HCT116 (cell line): ENCODE measurements around the gene ANGPT4. TPM values are rescaled to one million over a fixed set of nuclear protein-coding genes. Genes with fewer than 3 reads are reported as not detected.

Experiments
- ATAC-seq: fragments of 200-7000 bp; cut with Tn5 transposase; 2 replicates; pipeline ENCODE4 v1.9.1; 2020; ENCODE audit warnings: mild to moderate bottlenecking, moderate library complexity
- BruUV-seq: library from RNA; stranded (reverse); fragments of 400-500 nt; replicated peaks from 2 replicates; lab custom pipeline; 2021; lab: Mats Ljungman, UMichigan
- CTCF ChIA-PET: fragments of 300-600 bp; sonication (Branson Sonifier 250); formaldehyde crosslinking; loops from one replicate; lab custom pipeline; 2021; ENCODE audit warnings: antibody characterized with exemption; lab: Charles Lee
- POLR2A ChIA-PET: fragments of 300-600, 350-600 bp; sonication (Branson Sonifier 250); formaldehyde crosslinking; loops from one replicate; lab custom pipeline; 2021; ENCODE audit warnings: antibody characterized with exemption; lab: Charles Lee
- RAD21 ChIA-PET, 2 experiments: fragments of 300-600 bp; sonication (Branson Sonifier 250); formaldehyde crosslinking; loops; one replicate each; lab custom pipeline; 2023; ENCODE audit warnings: low total read pairs in 2 of 2; ENCODE audit not compliant: uncharacterized antibody in 2 of 2, unreplicated experiment in 2 of 2, low non-redundant PET in 1 of 2; lab: Charles Lee
- DNase-seq: peaks from one replicate; pipeline ENCODE4 v3.0.0-alpha.2; 2010; ENCODE audit warnings: low read depth, low spot score
- H2AFZ ChIP-seq: fragments of 200-600 bp; shearing (Covaris generic), sonication (generic); 2 replicates; pipeline ENCODE4 v1.6.1; 2017; ENCODE audit warnings: low read depth, mixed run types, mixed read lengths, antibody characterized with exemption, low read length; ENCODE audit not compliant: poor library complexity, severe bottlenecking
- H3K27ac ChIP-seq: 2 replicates; pipeline ENCODE4 v1.5.1; 2012; ENCODE audit warnings: low read depth, low read length
- H3K27me3 ChIP-seq: fragments of 200-600 bp; sonication (generic); 2 replicates; pipeline ENCODE4 v1.6.1; 2016; ENCODE audit warnings: mixed run types, low read length, mixed read lengths; ENCODE audit not compliant: insufficient read depth
- H3K36me3 ChIP-seq, 2 experiments: fragments of 200-500 bp in 1 of 2; fragments of 200-600 bp in 1 of 2; sonication (Bioruptor generic) in 1 of 2; sonication (generic) in 1 of 2; 2 replicates each; pipeline versions ENCODE4 v1.5.1 to v1.6.1; 2014 to 2016; ENCODE audit warnings: low read length in 2 of 2, inconsistent platforms in 1 of 2, mixed read lengths in 1 of 2, mixed run types in 1 of 2; ENCODE audit not compliant: insufficient read depth in 2 of 2, control insufficient read depth in 1 of 2
- H3K4me1 ChIP-seq, 2 experiments: fragments of 200-600 bp in 1 of 2; sonication (generic) in 1 of 2; 2 replicates each; pipeline versions ENCODE4 v1.5.1 to v1.6.1; 2012 to 2017; ENCODE audit warnings: low read length in 2 of 2, inconsistent platforms in 1 of 2, mild to moderate bottlenecking in 1 of 2, mixed read lengths in 1 of 2, mixed run types in 1 of 2, moderate library complexity in 1 of 2; ENCODE audit not compliant: insufficient read depth in 2 of 2, control insufficient read depth in 1 of 2
- H3K4me2 ChIP-seq: fragments of 200-600 bp; sonication (generic); 2 replicates; pipeline ENCODE4 v1.6.1; 2017; ENCODE audit warnings: mixed run types, low read length, mixed read lengths
- H3K4me3 ChIP-seq, 2 experiments: fragments of 200-600 bp in 1 of 2; sonication (generic) in 1 of 2; replicated peaks in 1 of 2; 2 replicates each; pipeline ENCODE4 v1.5.1; 2011 to 2016; ENCODE audit warnings: low read length in 2 of 2, control low read depth in 1 of 2, low read depth in 1 of 2, mild to moderate bottlenecking in 1 of 2, mixed read lengths in 1 of 2, mixed run types in 1 of 2
- H3K79me2 ChIP-seq: fragments of 200-600 bp; sonication (generic); 2 replicates; pipeline ENCODE4 v1.6.1; 2017; ENCODE audit warnings: mild to moderate bottlenecking, mixed run types, low read length, moderate library complexity, mixed read lengths; ENCODE audit not compliant: insufficient read depth
- H3K9ac ChIP-seq: fragments of 200-600 bp; sonication (generic); 2 replicates; pipeline ENCODE4 v1.6.1; 2016; ENCODE audit warnings: low read length, mixed read lengths
- H3K9me2 ChIP-seq: fragments of 200-600 bp; sonication (generic), shearing (Covaris generic); 2 replicates; pipeline ENCODE4 v1.6.1; 2017; ENCODE audit warnings: mixed run types, mild to moderate bottlenecking, moderate library complexity; ENCODE audit not compliant: insufficient read depth
- H3K9me3 ChIP-seq, 2 experiments: fragments of 200-500 bp in 1 of 2; fragments of 200-600 bp in 1 of 2; sonication (Bioruptor generic) in 1 of 2; sonication (generic) in 1 of 2; 2 replicates each; pipeline ENCODE4 v1.6.1; 2014 to 2017; ENCODE audit warnings: low read length in 2 of 2, mixed read lengths in 2 of 2, inconsistent platforms in 1 of 2, low read depth in 1 of 2, mild to moderate bottlenecking in 1 of 2, mixed run types in 1 of 2, moderate library complexity in 1 of 2; ENCODE audit not compliant: control insufficient read depth in 1 of 2, insufficient read depth in 1 of 2
- H4K20me1 ChIP-seq: fragments of 200-600 bp; sonication (generic), shearing (Covaris generic); 2 replicates; pipeline ENCODE4 v1.6.1; 2017; ENCODE audit warnings: mixed run types, mild to moderate bottlenecking, moderate library complexity; ENCODE audit not compliant: insufficient read depth
- ATF3 ChIP-seq: IDR thresholded peaks from 2 replicates; pipeline ENCODE4 v1.6.1; 2012
- EGR1 ChIP-seq: IDR thresholded peaks from 2 replicates; pipeline ENCODE4 v1.6.1; 2012; ENCODE audit warnings: low read depth
- ELF1 ChIP-seq: IDR thresholded peaks from 2 replicates; pipeline ENCODE4 v1.6.1; 2012; ENCODE audit warnings: low read depth, borderline replicate concordance
- EZH2 ChIP-seq: fragments of 200-600 bp; sonication (generic); IDR thresholded peaks from 2 replicates; pipeline ENCODE4 v1.6.1; 2017; ENCODE audit warnings: antibody characterized with exemption, mixed run types
- FOSL1 ChIP-seq: IDR thresholded peaks from 2 replicates; pipeline ENCODE4 v1.6.1; 2012; ENCODE audit warnings: low read depth
- JUND ChIP-seq: IDR thresholded peaks from 2 replicates; pipeline ENCODE4 v1.6.1; 2012
- POLR2AphosphoS5 ChIP-seq: IDR thresholded peaks from 2 replicates; pipeline ENCODE4 v1.6.1; 2011; ENCODE audit warnings: mild to moderate bottlenecking, low read depth, low read length, moderate library complexity
- SIN3A ChIP-seq: IDR thresholded peaks from 2 replicates; pipeline ENCODE4 v1.6.1; 2012; ENCODE audit warnings: low read depth
- SP1 ChIP-seq: IDR thresholded peaks from 2 replicates; pipeline ENCODE4 v1.6.1; 2012; ENCODE audit warnings: low read depth
- SRF ChIP-seq: IDR thresholded peaks from 2 replicates; pipeline ENCODE4 v1.6.1; 2012; ENCODE audit warnings: low read depth
- ZFX ChIP-seq: fragments of 450-650 bp; IDR thresholded peaks from 2 replicates; pipeline ENCODE4 v1.6.1; 2017
- ZNF274 ChIP-seq: fragments of 200-500 bp; sonication (Bioruptor generic); IDR thresholded peaks from 2 replicates; pipeline ENCODE4 v1.6.1; 2014; ENCODE audit warnings: mild to moderate bottlenecking, low read depth, low read length, inconsistent platforms
- intact Hi-C: fragments of 100-400 bp; cut with micrococcal nuclease; formaldehyde crosslinking; loops from 2 replicates; pipeline ENCODE4 v1.10.0; 2022
- total RNA-seq: library from RNA; stranded (reverse); gene quantifications from one replicate; pipeline ENCODE4 v1.2.1, GENCODE V29; 2021; ENCODE audit not compliant: unreplicated experiment
- TF ChIP-seq, protein P1 (sequence below): IDR thresholded peaks from 2 replicates; pipeline ENCODE4 v1.6.1; 2012; ENCODE audit warnings: low read depth
- TF ChIP-seq, protein P2 (sequence below), 3 experiments: fragments of 200-600 bp in 1 of 3; sonication (generic) in 1 of 3; IDR thresholded peaks in 2 of 3; conservative IDR thresholded peaks in 1 of 3; 2 replicates each; pipeline ENCODE4 v1.5.1; 2012 to 2017; ENCODE audit warnings: low read depth in 2 of 3, low read length in 2 of 3, antibody characterized with exemption in 1 of 3, borderline replicate concordance in 1 of 3, control low read depth in 1 of 3, mild to moderate bottlenecking in 1 of 3, mixed read lengths in 1 of 3, mixed run types in 1 of 3, moderate library complexity in 1 of 3; ENCODE audit not compliant: insufficient read depth in 1 of 3

ANGPT4 gene
- total RNA-seq, 1 experiment from 2014 or later = not detected

- ChIA-PET POLR2A (no interaction called here), RAD21 (interaction anchor here in 1 of 2 experiments (1.0 kb wide), 1 partner anchor 37 kb away, joined by 5 read pairs; no protein-coding TSS in a partner anchor), CTCF (interaction anchor here (1.1 kb wide), 1 partner anchor 37 kb away, joined by 6 read pairs; no protein-coding TSS in a partner anchor)
- TF ChIP-seq, protein P1, sequence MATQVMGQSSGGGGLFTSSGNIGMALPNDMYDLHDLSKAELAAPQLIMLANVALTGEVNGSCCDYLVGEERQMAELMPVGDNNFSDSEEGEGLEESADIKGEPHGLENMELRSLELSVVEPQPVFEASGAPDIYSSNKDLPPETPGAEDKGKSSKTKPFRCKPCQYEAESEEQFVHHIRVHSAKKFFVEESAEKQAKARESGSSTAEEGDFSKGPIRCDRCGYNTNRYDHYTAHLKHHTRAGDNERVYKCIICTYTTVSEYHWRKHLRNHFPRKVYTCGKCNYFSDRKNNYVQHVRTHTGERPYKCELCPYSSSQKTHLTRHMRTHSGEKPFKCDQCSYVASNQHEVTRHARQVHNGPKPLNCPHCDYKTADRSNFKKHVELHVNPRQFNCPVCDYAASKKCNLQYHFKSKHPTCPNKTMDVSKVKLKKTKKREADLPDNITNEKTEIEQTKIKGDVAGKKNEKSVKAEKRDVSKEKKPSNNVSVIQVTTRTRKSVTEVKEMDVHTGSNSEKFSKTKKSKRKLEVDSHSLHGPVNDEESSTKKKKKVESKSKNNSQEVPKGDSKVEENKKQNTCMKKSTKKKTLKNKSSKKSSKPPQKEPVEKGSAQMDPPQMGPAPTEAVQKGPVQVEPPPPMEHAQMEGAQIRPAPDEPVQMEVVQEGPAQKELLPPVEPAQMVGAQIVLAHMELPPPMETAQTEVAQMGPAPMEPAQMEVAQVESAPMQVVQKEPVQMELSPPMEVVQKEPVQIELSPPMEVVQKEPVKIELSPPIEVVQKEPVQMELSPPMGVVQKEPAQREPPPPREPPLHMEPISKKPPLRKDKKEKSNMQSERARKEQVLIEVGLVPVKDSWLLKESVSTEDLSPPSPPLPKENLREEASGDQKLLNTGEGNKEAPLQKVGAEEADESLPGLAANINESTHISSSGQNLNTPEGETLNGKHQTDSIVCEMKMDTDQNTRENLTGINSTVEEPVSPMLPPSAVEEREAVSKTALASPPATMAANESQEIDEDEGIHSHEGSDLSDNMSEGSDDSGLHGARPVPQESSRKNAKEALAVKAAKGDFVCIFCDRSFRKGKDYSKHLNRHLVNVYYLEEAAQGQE = no peak
- TF ChIP-seq SP1 (no peak), SIN3A (no peak), EZH2 (no peak), JUND (no peak), POLR2AphosphoS5 (no peak), SRF (no peak), ELF1 (no peak), ATF3 (no peak), FOSL1 (no peak), EGR1 (no peak), ZFX (no peak), ZNF274 (no peak)
- TF ChIP-seq, protein P2, sequence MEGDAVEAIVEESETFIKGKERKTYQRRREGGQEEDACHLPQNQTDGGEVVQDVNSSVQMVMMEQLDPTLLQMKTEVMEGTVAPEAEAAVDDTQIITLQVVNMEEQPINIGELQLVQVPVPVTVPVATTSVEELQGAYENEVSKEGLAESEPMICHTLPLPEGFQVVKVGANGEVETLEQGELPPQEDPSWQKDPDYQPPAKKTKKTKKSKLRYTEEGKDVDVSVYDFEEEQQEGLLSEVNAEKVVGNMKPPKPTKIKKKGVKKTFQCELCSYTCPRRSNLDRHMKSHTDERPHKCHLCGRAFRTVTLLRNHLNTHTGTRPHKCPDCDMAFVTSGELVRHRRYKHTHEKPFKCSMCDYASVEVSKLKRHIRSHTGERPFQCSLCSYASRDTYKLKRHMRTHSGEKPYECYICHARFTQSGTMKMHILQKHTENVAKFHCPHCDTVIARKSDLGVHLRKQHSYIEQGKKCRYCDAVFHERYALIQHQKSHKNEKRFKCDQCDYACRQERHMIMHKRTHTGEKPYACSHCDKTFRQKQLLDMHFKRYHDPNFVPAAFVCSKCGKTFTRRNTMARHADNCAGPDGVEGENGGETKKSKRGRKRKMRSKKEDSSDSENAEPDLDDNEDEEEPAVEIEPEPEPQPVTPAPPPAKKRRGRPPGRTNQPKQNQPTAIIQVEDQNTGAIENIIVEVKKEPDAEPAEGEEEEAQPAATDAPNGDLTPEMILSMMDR (IDR thresholded peaks at IDR 0.05 in 2 of 3, conservative IDR thresholded peaks at IDR 0.05 in 1 of 3; ENCODE audit: borderline replicate concordance in 1 of 3, insufficient read depth in 1 of 3, low read depth in 2 of 3, low read length in 2 of 3) = no peak
- no peaks in the 10 kb centered on the region for H3K36me3 ChIP-seq
- no TSS peak for BruUV-seq
- ATAC-seq (peak; percentile 18), DNase-seq (no peak)
- no peaks in the 10 kb centered on the region for H3K79me2 ChIP-seq
- peak overlapping the region; percentile 70 for H3K4me2 ChIP-seq
- intact Hi-C loops = loop anchor here (1.0 kb wide), 1 partner anchor 36 kb away; no protein-coding TSS in a partner anchor
- no peaks in the 10 kb centered on the region for H4K20me1 ChIP-seq
- H3K4me1 ChIP-seq = peaks cover 24 to 61% of the 10 kb centered on the region in 2 experiments
- no peaks in the 10 kb centered on the region for H3K27me3 ChIP-seq
- H3K27ac ChIP-seq = peak overlapping the region; percentile 9; the same call in 1 of the 2 replicates
- H2AFZ ChIP-seq = no peak overlapping the region
- peak overlapping the region in 1 of 2 experiments; percentile 18; a peak in 1 of 4 replicates for H3K4me3 ChIP-seq
- H3K9ac ChIP-seq = peak overlapping the region; percentile 51
- H3K9me3 ChIP-seq = no peaks in the 10 kb centered on the region
- H3K9me2 ChIP-seq = no peaks in the 10 kb centered on the region
Observed at GRCh38 chr20:855466-856360, 60.4 kb downstream of the ANGPT4 start.
